ENCODE results near the gene EML4. TPM values are rescaled to one million over a fixed set of nuclear protein-coding genes. Genes with fewer than 3 reads are reported as not detected.
"Not testable (repeated sequence)": the region's sequence is repeated elsewhere in the genome, so short reads cannot be mapped to it uniquely, and the experiment has no call there.

The EML4 gene
- total RNA-seq, 1 experiment from 2014 or later: 68.2 TPM

- Mint-ChIP-seq H3K36me3 (ENCODE audit: insufficient read depth, unreplicated experiment) (no peaks in the 10 kb centered on the region), H3K4me1 (ENCODE audit: low read depth, unreplicated experiment) (no peaks in the 10 kb centered on the region), H3K9me3 (ENCODE audit: low read depth, unreplicated experiment) (no peaks in the 10 kb centered on the region), H3K27me3 (ENCODE audit: unreplicated experiment) (no peaks in the 10 kb centered on the region), H3K4me3 (ENCODE audit: low read depth, unreplicated experiment) (no peak overlapping the region), H3K27ac (ENCODE audit: unreplicated experiment) (no peak overlapping the region)
- CTCF ChIA-PET: no interaction called here
- no TSS peak for BruUV-seq (replicated peaks)
- TF ChIP-seq CTCF (IDR thresholded peaks at IDR 0.05; ENCODE audit: unreplicated experiment): no peak
- DNase-seq: no peak
- intact Hi-C loops (cut with micrococcal nuclease; ENCODE audit: unreplicated experiment): no loop called here
These were observed 209.3 kb downstream of the EML4 start for GRCh38 chr2:42378415-42378814.

GRCh38 chr2:42380026-42380425 is 210.9 kb downstream of the EML4 start:
- CTCF ChIA-PET; BruUV-seq (replicated peaks); H3K27ac Mint-ChIP-seq (ENCODE audit: unreplicated experiment); H3K27me3 Mint-ChIP-seq (ENCODE audit: unreplicated experiment); H3K4me3 Mint-ChIP-seq (ENCODE audit: low read depth, unreplicated experiment); DNase-seq; H3K36me3 Mint-ChIP-seq (ENCODE audit: insufficient read depth, unreplicated experiment); H3K4me1 Mint-ChIP-seq (ENCODE audit: low read depth, unreplicated experiment); H3K9me3 Mint-ChIP-seq (ENCODE audit: low read depth, unreplicated experiment); intact Hi-C loops (cut with micrococcal nuclease; ENCODE audit: unreplicated experiment): not testable (repeated sequence)

- no peak for TF ChIP-seq CTCF (IDR thresholded peaks at IDR 0.05; ENCODE audit: unreplicated experiment)
- peaks cover 8% of the 10 kb centered on the region for H3K4me1 Mint-ChIP-seq (ENCODE audit: low read depth, unreplicated experiment)
- peaks cover 13% of the 10 kb centered on the region for H3K27me3 Mint-ChIP-seq (ENCODE audit: unreplicated experiment)
- no peaks in the 10 kb centered on the region for H3K9me3 Mint-ChIP-seq (ENCODE audit: low read depth, unreplicated experiment)
- intact Hi-C loops (cut with micrococcal nuclease; ENCODE audit: unreplicated experiment): no loop called here
- H3K27ac Mint-ChIP-seq (ENCODE audit: unreplicated experiment): no peak overlapping the region
- H3K36me3 Mint-ChIP-seq (ENCODE audit: insufficient read depth, unreplicated experiment): peaks cover 5% of the 10 kb centered on the region
- H3K4me3 Mint-ChIP-seq (ENCODE audit: low read depth, unreplicated experiment): no peak overlapping the region
- BruUV-seq (replicated peaks): no TSS peak
- CTCF ChIA-PET: interaction anchor here (0.5 kb wide), 1 partner anchor 15 kb away, joined by 3 read pairs; no protein-coding TSS in a partner anchor
- DNase-seq: no peak
These were observed 213.0 kb downstream of the EML4 start for GRCh38 chr2:42382144-42382543.

Other genes starting within 250 kb of the EML4 start
- 11.3 and 12.5 TPM in 2 replicates for gene PKDCC, start 121.3 kb upstream of the EML4 start, total RNA-seq (2022)
- 97.5 and 98.0 TPM in 2 replicates for gene COX7A2L, start 191.9 kb downstream of the EML4 start, total RNA-seq (2022)

Measured in Calu3 (cell line).